Coronary artery (tissue), 2 donors: ENCODE results near the gene UBE2C.
A peak's percentile ranks its signal among the peaks of the same experiment; 100 is the strongest.
"Not testable (repeated sequence)": the region's sequence is repeated elsewhere in the genome, so short reads cannot be mapped to it uniquely, and the experiment has no call there.

Source experiments
- DNase-seq: peaks from one replicate; pipeline ENCODE4 v3.0.0-alpha.2; 2017; ENCODE audit warnings: low spot score
- H3K27ac ChIP-seq, 2 donors: fragments of 200-600 bp; sonication (generic); one replicate each; pipeline ENCODE4 v1.5.1; 2016 to 2019
- H3K4me3 ChIP-seq: fragments of 200-600 bp; sonication (generic); 2 replicates; pipeline ENCODE4 v1.5.1; 2016; ENCODE audit warnings: mild to moderate bottlenecking, moderate library complexity
- CTCF ChIP-seq: fragments of 200-600 bp; sonication (generic); IDR thresholded peaks from one replicate; pipeline ENCODE4 v1.5.1; 2019; ENCODE audit warnings: antibody characterized with exemption

Gene UBE2C

DNA sequence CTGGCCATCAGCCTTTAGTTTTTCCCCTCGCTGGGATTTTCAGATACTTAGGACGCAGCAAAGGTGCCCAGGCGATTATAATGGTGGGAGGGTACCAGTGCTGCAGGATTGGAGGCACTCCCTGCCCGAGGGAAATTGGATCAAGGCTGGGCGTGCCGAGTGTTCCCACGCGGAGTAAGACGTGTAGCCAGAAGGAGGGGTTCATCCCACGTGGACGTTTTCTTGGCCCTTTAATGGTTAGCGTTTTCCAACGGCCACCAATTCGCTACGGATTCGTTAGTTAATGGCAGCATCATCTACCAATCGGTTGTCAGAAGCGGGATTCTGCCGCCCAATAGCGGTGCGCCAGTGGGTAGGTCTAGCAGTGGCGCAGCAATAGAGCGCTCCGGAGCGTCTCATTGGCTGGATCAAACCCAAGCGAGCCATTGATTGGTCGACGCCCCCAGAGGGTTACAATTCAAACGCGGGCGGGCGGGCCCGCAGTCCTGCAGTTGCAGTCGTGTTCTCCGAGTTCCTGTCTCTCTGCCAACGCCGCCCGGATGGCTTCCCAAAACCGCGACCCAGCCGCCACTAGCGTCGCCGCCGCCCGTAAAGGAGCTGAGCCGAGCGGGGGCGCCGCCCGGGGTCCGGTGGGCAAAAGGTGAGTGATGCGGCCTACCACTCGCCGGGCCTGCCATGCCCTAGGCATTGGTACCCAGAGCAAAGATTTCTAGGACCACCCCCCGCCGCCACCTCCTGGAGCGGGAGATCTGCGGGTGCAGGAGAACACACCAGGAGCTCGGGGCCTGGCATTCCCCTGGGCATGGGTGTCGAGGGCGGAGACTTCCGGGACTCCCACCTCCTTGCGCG, at the start of gene UBE2C:
TSS of gene UBE2C (plus strand) at position 488 of the 849 bp plus-strand sequence. CDS start at position 540, 52 bp downstream.
- Histone ChIP-seq H3K27ac (peak within 1 kb of the TSS; percentile 24 to 34), H3K4me3 (peak within 1 kb of the TSS; percentile 70)
- no peak for TF ChIP-seq CTCF
- DNase-seq = peak; percentile 99

DNA sequence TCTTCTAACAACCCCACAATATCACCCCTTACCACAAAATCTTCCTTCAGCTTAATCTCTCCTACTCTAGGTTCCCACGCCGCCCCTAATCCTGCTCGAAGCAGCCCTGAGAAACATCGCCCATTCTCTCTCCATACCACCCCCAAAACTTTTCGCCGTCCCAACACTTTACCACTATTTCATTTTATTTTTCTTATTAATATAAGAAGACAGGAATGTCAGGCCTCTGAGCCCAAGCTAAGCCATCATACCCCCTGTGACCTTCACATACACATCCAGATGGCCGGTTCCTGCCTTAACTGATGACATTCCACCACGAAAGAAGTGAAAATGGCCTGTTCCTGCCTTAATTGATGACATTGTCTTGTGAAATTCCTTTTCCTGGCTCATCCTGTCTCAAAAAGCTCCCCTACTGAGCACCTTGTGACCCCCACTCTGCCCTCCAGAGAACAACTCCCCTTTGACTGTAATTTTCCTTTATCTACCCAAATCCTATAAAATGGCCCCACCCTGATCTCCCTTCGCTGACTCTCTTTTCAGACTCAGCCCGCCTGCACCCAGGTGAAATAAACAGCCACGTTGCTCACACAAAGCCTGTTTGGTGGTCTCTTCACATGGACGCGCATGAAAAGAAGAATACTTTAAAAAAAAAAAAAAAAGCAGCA, 47.7 kb upstream of the UBE2C start:
- not testable (repeated sequence) for DNase-seq, H3K27ac ChIP-seq, H3K4me3 ChIP-seq

- no peak overlapping the region for H3K4me3 ChIP-seq
- no peak overlapping the region for H3K27ac ChIP-seq
- no peak for TF ChIP-seq CTCF
- DNase-seq = no peak
These were observed 47.1 kb upstream of the UBE2C start for GRCh38 chr20:45765307-45765875.

- no peak for DNase-seq
- Histone ChIP-seq H3K27ac (no peak overlapping the region), H3K4me3 (no peak overlapping the region)
- TF ChIP-seq CTCF = no peak
These were observed 46.5 kb upstream of the UBE2C start for GRCh38 chr20:45765980-45766379.

GRCh38 chr20:45768479-45768878, 44.0 kb upstream of the UBE2C start:
- DNase-seq = no peak
- no peak overlapping the region for H3K4me3 ChIP-seq
- H3K27ac ChIP-seq = no peak overlapping the region
- TF ChIP-seq CTCF = no peak

- no peak overlapping the region for H3K4me3 ChIP-seq
- H3K27ac ChIP-seq = peak overlapping the region; percentile 53 to 56
- peak; percentile 95 for TF ChIP-seq CTCF
- DNase-seq = no peak
These were observed 41.2 kb upstream of the UBE2C start for GRCh38 chr20:45771182-45771759.

DNA sequence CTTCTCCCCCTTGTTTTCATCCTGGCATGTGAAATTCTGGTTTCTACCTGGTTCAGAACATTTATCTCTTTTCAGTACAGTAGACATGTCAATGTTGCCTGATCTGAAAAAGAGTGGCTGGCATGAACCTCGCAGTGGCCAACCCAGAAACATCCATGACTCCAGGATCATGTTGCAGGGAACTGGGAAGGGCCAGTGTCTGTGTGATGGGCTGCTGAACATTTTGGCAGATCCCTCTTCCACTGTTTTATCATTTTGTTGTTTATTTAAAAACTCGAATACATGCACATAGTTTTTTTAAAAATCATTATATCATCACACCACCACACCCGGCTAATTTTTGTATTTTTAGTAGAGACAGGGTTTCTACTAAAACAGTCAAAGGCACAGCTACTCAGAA, 39.8 kb upstream of the UBE2C start:
- no peak for DNase-seq
- H3K4me3 ChIP-seq = no peak overlapping the region
- H3K27ac ChIP-seq = no peak overlapping the region
- TF ChIP-seq CTCF = no peak
